Fibroblast of skin of left quadriceps (primary cell): ENCODE data around the gene SHISA5.
"Not testable (repeated sequence)": the region's sequence is repeated elsewhere in the genome, so short reads cannot be mapped to it uniquely, and the experiment has no call there.

Source experiments
- DNase-seq, 2 experiments: peaks; one replicate each; pipeline ENCODE4 v3.0.0-alpha.2; 2013; ENCODE audit warnings: low read depth in 2 of 2

Gene SHISA5

GRCh38 chr3:48519277-48519643 lies 15.3 kb upstream of the SHISA5 start:
- DNase-seq: no peak

DNA sequence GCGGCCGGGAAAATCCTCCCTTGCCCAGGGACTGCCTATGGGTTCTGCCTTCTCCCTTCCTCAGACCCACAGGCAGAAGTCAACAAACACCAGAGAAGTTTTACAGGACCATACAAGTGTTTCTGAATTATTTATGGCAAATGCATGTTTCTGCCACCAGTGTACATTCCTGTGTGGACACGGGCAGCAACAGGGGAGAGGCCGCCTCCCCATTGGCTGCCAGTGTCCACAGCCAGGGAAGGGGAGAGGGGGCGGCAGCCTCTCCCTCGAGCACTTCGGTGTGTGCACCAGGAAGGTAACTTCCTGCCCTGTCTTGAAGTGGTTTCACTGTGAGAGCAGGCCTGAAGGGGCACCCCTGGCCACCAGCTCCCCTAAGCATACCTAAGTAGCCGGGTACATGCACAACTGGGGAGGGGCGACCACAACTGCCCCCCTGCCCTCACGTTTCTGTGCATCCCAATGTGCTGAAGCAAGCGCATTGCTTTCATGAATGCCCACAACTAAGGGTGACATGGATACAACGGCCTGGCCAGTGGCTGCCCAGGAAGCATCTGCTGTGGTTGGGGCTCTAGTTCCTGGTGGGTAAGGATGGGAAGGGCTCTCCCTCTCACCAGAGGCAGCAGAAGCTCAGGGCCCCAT lies 14.8 kb upstream of the SHISA5 start:
- DNase-seq: no peak

DNA sequence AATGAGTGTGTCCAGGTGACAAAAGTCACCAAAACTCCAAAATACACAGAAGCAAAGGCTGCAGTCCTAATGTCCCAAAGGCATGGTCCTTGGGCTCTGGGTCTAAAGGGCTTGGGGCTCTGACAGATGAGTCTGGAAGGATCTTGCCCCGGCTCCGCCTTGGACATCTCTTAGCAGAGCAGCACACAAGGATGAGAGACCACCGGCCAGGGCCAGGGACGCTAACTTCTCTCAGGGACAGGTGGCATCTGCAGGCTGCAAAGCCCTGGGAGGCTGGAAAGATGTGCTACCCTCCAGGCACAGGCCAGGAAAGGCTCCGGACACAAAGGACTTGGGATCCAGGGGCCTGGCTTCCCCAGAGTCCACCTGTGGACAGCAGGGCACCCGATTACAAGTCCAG lies 14.1 kb upstream of the SHISA5 start:
- no peak for DNase-seq

GRCh38 chr3:48516571-48516970 lies 12.6 kb upstream of the SHISA5 start:
- DNase-seq: no peak

- DNase-seq: no peak
Measured at GRCh38 chr3:48514431-48515227, 10.7 kb upstream of the SHISA5 start.

GRCh38 chr3:48511551-48511950 lies 7.6 kb upstream of the SHISA5 start:
- DNase-seq: no peak

- no peak for DNase-seq
Measured at GRCh38 chr3:48507256-48508061, 3.5 kb upstream of the SHISA5 start.

- no peak for DNase-seq
Measured at GRCh38 chr3:48505968-48506504, 2.1 kb upstream of the SHISA5 start.

DNA sequence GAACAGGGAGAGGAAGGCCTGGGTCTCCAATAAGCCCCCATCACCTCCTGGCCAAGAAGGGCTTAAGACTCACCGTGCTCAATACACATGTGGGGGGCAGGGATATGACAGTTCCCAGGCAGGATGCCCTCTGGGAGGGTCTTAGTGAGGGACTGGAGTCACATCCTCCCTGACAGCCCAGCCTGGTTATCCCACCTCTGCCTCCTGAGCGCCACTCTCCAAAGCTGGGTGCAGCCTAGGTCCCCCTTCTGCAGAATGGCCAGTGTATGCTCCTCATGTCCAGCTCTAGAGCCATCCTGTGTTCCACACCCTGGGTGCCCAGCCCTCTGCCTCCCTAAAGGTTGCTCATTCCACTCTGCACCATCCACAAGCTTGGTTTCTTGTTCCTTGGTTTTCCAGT lies 1.2 kb upstream of the SHISA5 start:
- DNase-seq: no peak

GRCh38 chr3:48503401-48504050 lies 448 bp downstream of the SHISA5 start:
- no peak for DNase-seq

DNA sequence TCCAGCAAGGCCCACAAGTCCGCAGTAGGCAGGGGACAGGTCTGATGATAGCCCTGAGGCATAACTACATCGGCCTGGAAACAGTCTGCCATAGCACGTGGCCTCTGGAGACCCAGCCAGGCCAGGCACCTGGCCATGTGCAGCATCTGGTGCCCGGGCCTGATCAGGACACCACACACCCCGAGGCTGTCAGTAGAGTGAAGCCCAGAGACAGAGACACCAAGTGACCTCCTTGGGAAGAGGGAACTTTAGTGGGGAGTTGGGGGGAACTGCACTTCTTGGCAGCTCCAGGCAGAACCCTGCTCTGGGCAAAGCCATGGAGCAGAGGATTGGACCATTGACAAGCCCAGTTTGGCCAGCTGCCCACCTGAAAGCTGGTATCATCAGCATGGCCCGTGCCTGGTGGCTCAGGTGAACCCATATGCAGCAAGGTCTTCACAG lies 1.2 kb downstream of the SHISA5 start:
- DNase-seq: no peak

DNA sequence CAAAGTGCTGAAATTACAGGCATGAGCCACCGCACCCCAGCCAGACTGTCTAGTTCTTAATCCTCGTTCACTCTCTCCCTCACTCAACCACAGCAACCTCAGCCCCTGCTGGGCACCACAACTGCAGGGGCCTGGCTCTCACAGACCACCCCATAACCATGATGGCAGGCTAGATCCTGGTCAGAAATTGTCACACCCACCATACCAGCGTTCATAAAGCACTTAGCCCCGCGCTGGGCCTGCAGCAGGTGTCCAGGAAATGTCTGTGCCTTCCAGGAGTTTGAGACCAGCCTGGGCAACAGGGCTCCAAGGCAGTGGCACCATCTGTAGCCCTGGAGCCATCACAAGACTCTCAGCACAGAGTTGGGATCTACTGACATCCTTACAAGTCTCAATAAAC lies 1.9 kb downstream of the SHISA5 start:
- no peak for DNase-seq

DNA sequence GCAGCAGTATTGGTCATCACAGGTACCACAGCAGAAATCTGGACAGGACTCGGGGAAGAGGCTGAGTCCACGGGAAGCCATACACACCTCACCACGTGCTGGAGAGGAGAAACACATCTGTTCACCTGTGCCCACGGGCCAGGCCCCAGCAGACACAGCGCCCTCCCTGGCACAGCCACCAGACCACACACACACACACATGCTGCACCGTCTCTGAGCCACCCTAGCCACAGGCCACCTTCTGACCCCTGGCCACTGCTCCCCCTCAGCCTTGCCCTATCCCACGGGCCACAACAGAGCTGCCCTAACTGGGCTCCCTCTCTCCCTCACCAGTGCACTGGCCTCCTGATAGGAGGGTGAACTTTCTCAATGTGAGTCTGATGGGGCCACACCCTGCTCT lies 2.8 kb downstream of the SHISA5 start:
- no peak for DNase-seq

GRCh38 chr3:48500656-48501055 lies 3.3 kb downstream of the SHISA5 start:
- DNase-seq: no peak

- DNase-seq: no peak
Measured at GRCh38 chr3:48493203-48493501, 10.8 kb downstream of the SHISA5 start.

DNA sequence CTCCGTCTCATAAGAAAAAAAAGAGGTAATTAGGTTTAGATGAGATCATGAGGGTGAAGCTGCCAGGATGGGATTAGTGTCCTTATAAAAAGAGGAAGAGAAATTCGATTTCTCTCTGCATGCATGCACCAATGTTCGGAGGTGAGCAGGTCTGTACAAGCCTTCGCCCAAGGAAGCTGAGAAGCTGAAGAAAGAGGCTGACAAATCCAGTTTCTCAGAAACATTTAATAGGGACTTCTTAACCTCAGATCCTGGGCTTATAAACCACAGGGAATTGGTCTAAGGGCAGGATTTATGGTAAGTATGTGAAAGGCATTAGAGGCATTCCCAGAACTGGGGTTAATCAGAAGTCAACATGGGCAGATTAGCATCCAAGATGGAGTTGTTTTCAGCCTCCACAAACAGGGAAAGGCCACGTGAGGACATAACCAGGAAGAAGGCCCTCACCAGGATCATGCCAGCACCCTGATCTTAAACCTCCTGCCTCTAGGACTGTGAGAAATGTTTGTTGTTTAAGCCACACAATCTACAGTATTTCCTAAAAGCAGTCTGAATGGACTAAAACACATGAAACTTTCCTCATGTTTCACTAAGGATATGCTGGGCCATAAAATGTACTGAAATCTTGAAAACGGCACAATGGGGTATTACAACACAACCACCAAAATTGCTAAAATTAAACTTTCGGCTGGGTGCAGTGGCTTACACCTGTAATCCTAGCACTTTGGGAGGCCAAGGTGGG lies 11.3 kb downstream of the SHISA5 start:
- no peak for DNase-seq

DNA sequence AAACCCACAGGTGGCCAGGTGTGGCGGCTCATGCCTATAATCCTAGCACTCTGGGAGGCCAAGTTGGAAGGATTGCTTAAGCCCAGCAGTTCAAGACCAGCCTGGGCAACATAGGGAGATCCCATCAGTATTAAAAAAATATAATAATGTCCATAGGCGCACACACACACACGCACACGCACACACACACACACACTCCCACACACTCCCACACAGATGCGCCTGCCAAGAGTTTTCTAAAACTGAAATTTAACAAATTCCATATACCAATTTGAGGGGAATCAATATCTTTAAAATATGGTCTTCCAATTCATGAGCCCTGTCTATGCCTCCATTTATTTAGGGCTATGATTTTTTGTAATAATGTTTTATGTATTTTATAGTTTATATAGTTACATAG lies 17.0 kb downstream of the SHISA5 start:
- DNase-seq: no peak

- not testable (repeated sequence) for DNase-seq
Measured at GRCh38 chr3:48482822-48483221, 21.2 kb downstream of the SHISA5 start.

- not testable (repeated sequence) for DNase-seq
Measured at GRCh38 chr3:48480891-48481290, 23.1 kb downstream of the SHISA5 start.

GRCh38 chr3:48478626-48479555 lies 25.1 kb downstream of the SHISA5 start:
- no peak for DNase-seq
